Central memory CD8-positive, alpha-beta T cell (primary cell): ENCODE measurements around the gene SUPV3L1.
A peak's percentile ranks its signal among the peaks of the same experiment; 100 is the strongest.

Source experiments
- ATAC-seq: fragments of 150-1000 bp; cut with Tn5 transposase; replicated peaks from 2 replicates; pipeline ENCODE4 v1.10.0; 2022; ENCODE audit warnings: mild to moderate bottlenecking, moderate FRiP score, moderate number of reproducible peaks; ENCODE audit not compliant: poor library complexity, severe bottlenecking; ENCODE audit errors: extremely low read depth
- DNase-seq, 2 donors: peaks; one replicate each; pipeline ENCODE4 v3.0.0; 2021; ENCODE audit warnings: low spot score in 2 of 2
- H3K27ac Mint-ChIP-seq: one replicate; pipeline ENCODE4 v1.8.0; 2022; ENCODE audit warnings: low read depth, mild to moderate bottlenecking, moderate library complexity, mixed read lengths
- H3K27me3 Mint-ChIP-seq: one replicate; pipeline ENCODE4 v1.8.0; 2022; ENCODE audit warnings: mixed read lengths
- H3K36me3 Mint-ChIP-seq: one replicate; pipeline ENCODE4 v1.8.0; 2022; ENCODE audit warnings: mild to moderate bottlenecking, moderate library complexity, mixed read lengths; ENCODE audit not compliant: insufficient read depth
- H3K4me1 Mint-ChIP-seq: one replicate; pipeline ENCODE4 v1.8.0; 2022; ENCODE audit warnings: mixed read lengths
- H3K4me3 Mint-ChIP-seq: one replicate; pipeline ENCODE4 v1.8.0; 2022; ENCODE audit warnings: mild to moderate bottlenecking, moderate library complexity, mixed read lengths
- H3K9me3 Mint-ChIP-seq: one replicate; pipeline ENCODE4 v1.8.0; 2022; ENCODE audit warnings: mixed read lengths

SUPV3L1 gene

GRCh38 chr10:69211104-69211503 lies 31.1 kb downstream of the SUPV3L1 start:
- peaks cover 6% of the 10 kb centered on the region for H3K9me3 Mint-ChIP-seq

GRCh38 chr10:69211524-69211923 lies 31.5 kb downstream of the SUPV3L1 start:
- Mint-ChIP-seq H3K4me3 (no peak overlapping the region), H3K4me1 (peaks cover 36% of the 10 kb centered on the region), H3K27me3 (no peaks in the 10 kb centered on the region), H3K27ac (no peak overlapping the region), H3K36me3 (peaks cover 20% of the 10 kb centered on the region), H3K9me3 (peaks cover 6% of the 10 kb centered on the region)
- DNase-seq (no peak), ATAC-seq (no peak)

More at GRCh38 chr10:69211104-69211503, 31.1 kb downstream of the SUPV3L1 start:
- no peaks in the 10 kb centered on the region for H3K27me3 Mint-ChIP-seq
- ATAC-seq (no peak), DNase-seq (no peak)
- H3K27ac Mint-ChIP-seq, result no peak overlapping the region
- H3K36me3 Mint-ChIP-seq, result peaks cover 24% of the 10 kb centered on the region
- H3K4me3 Mint-ChIP-seq, result no peak overlapping the region
- peaks cover 39% of the 10 kb centered on the region for H3K4me1 Mint-ChIP-seq

GRCh38 chr10:69213591-69214311 lies 33.7 kb downstream of the SUPV3L1 start:
- peaks cover 6% of the 10 kb centered on the region for H3K9me3 Mint-ChIP-seq
- H3K4me1 Mint-ChIP-seq, result peaks cover 34% of the 10 kb centered on the region
- H3K27ac Mint-ChIP-seq, result peak overlapping the region; percentile 49
- ATAC-seq (no peak), DNase-seq (no peak)
- no peak overlapping the region for H3K4me3 Mint-ChIP-seq
- peaks cover 12% of the 10 kb centered on the region for H3K36me3 Mint-ChIP-seq
- no peaks in the 10 kb centered on the region for H3K27me3 Mint-ChIP-seq

- Mint-ChIP-seq H3K9me3 (peaks cover 6% of the 10 kb centered on the region), H3K4me1 (peaks cover 34% of the 10 kb centered on the region), H3K27me3 (no peaks in the 10 kb centered on the region), H3K27ac (peak overlapping the region; percentile 80), H3K4me3 (no peak overlapping the region), H3K36me3 (peaks cover 7% of the 10 kb centered on the region)
- ATAC-seq, result no peak
- no peak for DNase-seq
Observed at GRCh38 chr10:69214666-69215131, 34.7 kb downstream of the SUPV3L1 start.

- DNase-seq, result peak in 1 of 2 donors; percentile 17
- H3K36me3 Mint-ChIP-seq, result peaks cover 3% of the 10 kb centered on the region
- H3K4me3 Mint-ChIP-seq, result peak overlapping the region; percentile 67
- ATAC-seq, result peak; percentile 79
- H3K27me3 Mint-ChIP-seq, result no peaks in the 10 kb centered on the region
- H3K4me1 Mint-ChIP-seq, result peaks cover 37% of the 10 kb centered on the region
- peak overlapping the region; percentile 80 for H3K27ac Mint-ChIP-seq
- peaks cover 6% of the 10 kb centered on the region for H3K9me3 Mint-ChIP-seq
Observed at GRCh38 chr10:69215405-69216171, 35.6 kb downstream of the SUPV3L1 start.

- Mint-ChIP-seq H3K27me3 (no peaks in the 10 kb centered on the region), H3K9me3 (peaks cover 6% of the 10 kb centered on the region), H3K4me3 (no peak overlapping the region), H3K4me1 (peaks cover 42% of the 10 kb centered on the region), H3K36me3 (peaks cover 3% of the 10 kb centered on the region), H3K27ac (no peak overlapping the region)
- ATAC-seq (no peak), DNase-seq (no peak)
Observed at GRCh38 chr10:69216577-69217118, 36.6 kb downstream of the SUPV3L1 start.

GRCh38 chr10:69217119-69217754 lies 37.2 kb downstream of the SUPV3L1 start:
- H3K27me3 Mint-ChIP-seq, result no peaks in the 10 kb centered on the region

GRCh38 chr10:69218831-69219230 lies 38.8 kb downstream of the SUPV3L1 start:
- peaks cover 6% of the 10 kb centered on the region for H3K9me3 Mint-ChIP-seq
- peaks cover 8% of the 10 kb centered on the region for H3K36me3 Mint-ChIP-seq
- no peak for ATAC-seq
- H3K4me1 Mint-ChIP-seq, result peaks cover 54% of the 10 kb centered on the region
- no peaks in the 10 kb centered on the region for H3K27me3 Mint-ChIP-seq
- H3K27ac Mint-ChIP-seq, result no peak overlapping the region
- H3K4me3 Mint-ChIP-seq, result no peak overlapping the region
- no peak for DNase-seq

More at GRCh38 chr10:69217119-69217754, 37.2 kb downstream of the SUPV3L1 start:
- Mint-ChIP-seq H3K27ac (no peak overlapping the region), H3K4me3 (no peak overlapping the region), H3K9me3 (peaks cover 6% of the 10 kb centered on the region), H3K36me3 (peaks cover 3% of the 10 kb centered on the region), H3K4me1 (peaks cover 48% of the 10 kb centered on the region)
- ATAC-seq (no peak), DNase-seq (no peak)

- Mint-ChIP-seq H3K9me3 (no peaks in the 10 kb centered on the region), H3K4me3 (no peak within 1 kb of the TSS), H3K27me3 (no peaks in the 10 kb centered on the region), H3K27ac (no peak within 1 kb of the TSS), H3K36me3 (peaks cover 8% of the 10 kb centered on the region), H3K4me1 (peaks cover 49% of the 10 kb centered on the region)
- DNase-seq, result no peak
- no peak for ATAC-seq
Observed at GRCh38 chr10:69220041-69220451, 40.0 kb downstream of the SUPV3L1 start, which contains the start of gene HKDC1. TSS of gene HKDC1 (plus strand) at chr10:69220332. CDS start at chr10:69220436, 104 bp downstream.

- H3K4me1 Mint-ChIP-seq, result peaks cover 49% of the 10 kb centered on the region
- H3K36me3 Mint-ChIP-seq, result peaks cover 6% of the 10 kb centered on the region
- no peaks in the 10 kb centered on the region for H3K9me3 Mint-ChIP-seq
- no peak overlapping the region for H3K27ac Mint-ChIP-seq
- ATAC-seq (no peak), DNase-seq (no peak)
- no peak overlapping the region for H3K4me3 Mint-ChIP-seq
- no peaks in the 10 kb centered on the region for H3K27me3 Mint-ChIP-seq
Observed at GRCh38 chr10:69220507-69220906, 40.5 kb downstream of the SUPV3L1 start.

GRCh38 chr10:69222157-69223027 lies 42.4 kb downstream of the SUPV3L1 start:
- no peaks in the 10 kb centered on the region for H3K27me3 Mint-ChIP-seq
- peak overlapping the region; percentile 85 for H3K27ac Mint-ChIP-seq
- DNase-seq, result peak; percentile 28 to 44
- H3K4me3 Mint-ChIP-seq, result peak overlapping the region; percentile 65
- peak; percentile 92 for ATAC-seq
- H3K9me3 Mint-ChIP-seq, result no peaks in the 10 kb centered on the region
- H3K4me1 Mint-ChIP-seq, result peaks cover 51% of the 10 kb centered on the region
- peaks cover 5% of the 10 kb centered on the region for H3K36me3 Mint-ChIP-seq
